Adrenal gland (tissue), 5 donors: Measurements from ENCODE around the gene INPPL1.

Source experiments
- POLR2A ChIP-seq, 2 donors: fragments of 450-650 bp; IDR thresholded peaks; one replicate each; pipeline ENCODE4 v1.6.1; 2017; ENCODE audit warnings: antibody characterized with exemption in 2 of 2, mild to moderate bottlenecking in 2 of 2, moderate library complexity in 1 of 2
- TF ChIP-seq, protein P1 (sequence below), 6 experiments: fragments of 450-650 bp in 4 of 6; fragments of 200-600 bp in 2 of 6; sonication (generic) in 1 of 6; IDR thresholded peaks; 1 replicate in 5 of 6; 2 replicates in 1 of 6; pipeline versions ENCODE4 v1.5.1 to v1.8.0; 2016 to 2021; ENCODE audit warnings: antibody characterized with exemption in 6 of 6, mild to moderate bottlenecking in 2 of 6, moderate library complexity in 1 of 6
- donor health status: DM: no; HTN: no; CAD: no.

DNA sequence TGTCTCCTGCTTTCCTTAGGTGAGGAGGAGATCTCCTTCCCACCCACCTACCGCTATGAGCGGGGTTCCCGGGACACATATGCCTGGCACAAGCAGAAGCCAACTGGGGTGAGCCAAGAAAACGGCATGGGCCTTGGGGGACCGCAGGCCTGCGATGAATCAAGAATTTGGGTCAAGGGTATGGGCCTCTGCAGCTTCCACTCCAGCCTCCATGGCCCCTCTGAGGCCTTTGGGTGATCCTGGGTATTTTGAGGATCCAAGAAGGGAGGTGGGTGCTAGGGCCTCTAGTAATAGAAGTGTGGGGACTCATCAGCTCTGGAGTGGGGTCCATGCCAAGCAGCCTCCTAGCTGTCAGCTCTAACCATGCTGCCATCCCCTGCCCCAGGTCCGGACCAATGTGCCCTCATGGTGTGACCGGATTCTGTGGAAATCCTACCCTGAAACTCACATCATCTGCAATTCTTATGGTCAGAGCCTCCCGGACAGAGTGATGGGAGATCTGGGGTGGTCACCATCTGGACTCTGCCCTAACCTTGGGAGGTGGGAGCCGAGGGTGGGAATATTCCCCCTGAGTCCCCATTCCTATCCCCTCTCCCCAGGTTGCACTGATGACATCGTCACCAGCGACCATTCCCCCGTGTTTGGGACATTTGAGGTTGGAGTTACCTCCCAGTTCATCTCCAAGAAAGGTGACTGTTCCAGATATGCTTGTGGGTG lies 8.6 kb downstream of the INPPL1 start:
- TF ChIP-seq, protein P1, sequence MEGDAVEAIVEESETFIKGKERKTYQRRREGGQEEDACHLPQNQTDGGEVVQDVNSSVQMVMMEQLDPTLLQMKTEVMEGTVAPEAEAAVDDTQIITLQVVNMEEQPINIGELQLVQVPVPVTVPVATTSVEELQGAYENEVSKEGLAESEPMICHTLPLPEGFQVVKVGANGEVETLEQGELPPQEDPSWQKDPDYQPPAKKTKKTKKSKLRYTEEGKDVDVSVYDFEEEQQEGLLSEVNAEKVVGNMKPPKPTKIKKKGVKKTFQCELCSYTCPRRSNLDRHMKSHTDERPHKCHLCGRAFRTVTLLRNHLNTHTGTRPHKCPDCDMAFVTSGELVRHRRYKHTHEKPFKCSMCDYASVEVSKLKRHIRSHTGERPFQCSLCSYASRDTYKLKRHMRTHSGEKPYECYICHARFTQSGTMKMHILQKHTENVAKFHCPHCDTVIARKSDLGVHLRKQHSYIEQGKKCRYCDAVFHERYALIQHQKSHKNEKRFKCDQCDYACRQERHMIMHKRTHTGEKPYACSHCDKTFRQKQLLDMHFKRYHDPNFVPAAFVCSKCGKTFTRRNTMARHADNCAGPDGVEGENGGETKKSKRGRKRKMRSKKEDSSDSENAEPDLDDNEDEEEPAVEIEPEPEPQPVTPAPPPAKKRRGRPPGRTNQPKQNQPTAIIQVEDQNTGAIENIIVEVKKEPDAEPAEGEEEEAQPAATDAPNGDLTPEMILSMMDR (IDR thresholded peaks at IDR 0.05) = no peak
- no peak for TF ChIP-seq POLR2A (IDR thresholded peaks at IDR 0.05)
